ENCODE data around the gene TMEM217. TPM values are rescaled to one million over a fixed set of nuclear protein-coding genes. Genes with fewer than 3 reads are reported as not detected.

The TMEM217 gene
- total RNA-seq, 1 donor from 2014 or later: 1.8 TPM

- intact Hi-C loops (cut with DNase I): no loop called here
- no peaks in the 10 kb centered on the region for H3K9me3 ChIP-seq
- TF ChIP-seq CTCF (IDR thresholded peaks at IDR 0.05): no peak
- DNase-seq (no peak), ATAC-seq (no peak)
- no peak overlapping the region for H3K4me3 ChIP-seq
- no peaks in the 10 kb centered on the region for H3K27me3 ChIP-seq
- H3K36me3 ChIP-seq: no peaks in the 10 kb centered on the region
- peaks cover 3% of the 10 kb centered on the region for H3K4me1 ChIP-seq
- H3K27ac ChIP-seq: no peak overlapping the region
These were observed 39.9 kb downstream of the TMEM217 start for GRCh38 chr6:37218061-37218460.

DNA sequence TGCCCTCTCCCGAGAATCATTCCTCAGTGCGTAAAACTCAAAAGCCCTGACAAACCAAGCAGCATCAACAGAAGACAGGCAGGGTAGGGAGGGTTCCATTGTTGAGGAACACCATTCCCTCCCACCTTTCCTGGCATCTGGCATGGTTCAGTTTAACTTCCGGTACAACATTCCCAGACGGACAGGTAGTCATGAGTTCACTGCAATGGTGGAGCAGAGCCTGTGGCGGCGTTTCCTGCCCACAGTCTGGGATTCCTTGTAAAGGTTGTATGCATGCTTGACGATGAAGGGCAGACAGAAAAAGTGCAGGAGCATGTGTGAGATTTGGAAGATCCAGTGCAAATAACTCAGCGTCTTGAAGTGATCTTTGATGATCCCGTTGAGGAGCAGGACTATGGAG lies 45.7 kb downstream of the TMEM217 start:
- ATAC-seq: no peak
- H3K9me3 ChIP-seq: no peaks in the 10 kb centered on the region
- H3K4me1 ChIP-seq: peaks cover 9% of the 10 kb centered on the region
- H3K27ac ChIP-seq: no peak overlapping the region
- no peak overlapping the region for H3K4me3 ChIP-seq
- no peaks in the 10 kb centered on the region for H3K27me3 ChIP-seq
- TF ChIP-seq CTCF (IDR thresholded peaks at IDR 0.05): no peak
- intact Hi-C loops (cut with DNase I): no loop called here
- DNase-seq: no peak
- no peaks in the 10 kb centered on the region for H3K36me3 ChIP-seq

- H3K4me3 ChIP-seq: no peak overlapping the region
- no peaks in the 10 kb centered on the region for H3K27me3 ChIP-seq
- peaks cover 13% of the 10 kb centered on the region for H3K4me1 ChIP-seq
- intact Hi-C loops (cut with DNase I): no loop called here
- peak; percentile 96 for TF ChIP-seq CTCF (IDR thresholded peaks at IDR 0.05)
- H3K36me3 ChIP-seq: no peaks in the 10 kb centered on the region
- DNase-seq (no peak), ATAC-seq (peak; percentile 87)
- no peaks in the 10 kb centered on the region for H3K9me3 ChIP-seq
- H3K27ac ChIP-seq: no peak overlapping the region
These were observed 47.5 kb downstream of the TMEM217 start for GRCh38 chr6:37210313-37210968.

DNA sequence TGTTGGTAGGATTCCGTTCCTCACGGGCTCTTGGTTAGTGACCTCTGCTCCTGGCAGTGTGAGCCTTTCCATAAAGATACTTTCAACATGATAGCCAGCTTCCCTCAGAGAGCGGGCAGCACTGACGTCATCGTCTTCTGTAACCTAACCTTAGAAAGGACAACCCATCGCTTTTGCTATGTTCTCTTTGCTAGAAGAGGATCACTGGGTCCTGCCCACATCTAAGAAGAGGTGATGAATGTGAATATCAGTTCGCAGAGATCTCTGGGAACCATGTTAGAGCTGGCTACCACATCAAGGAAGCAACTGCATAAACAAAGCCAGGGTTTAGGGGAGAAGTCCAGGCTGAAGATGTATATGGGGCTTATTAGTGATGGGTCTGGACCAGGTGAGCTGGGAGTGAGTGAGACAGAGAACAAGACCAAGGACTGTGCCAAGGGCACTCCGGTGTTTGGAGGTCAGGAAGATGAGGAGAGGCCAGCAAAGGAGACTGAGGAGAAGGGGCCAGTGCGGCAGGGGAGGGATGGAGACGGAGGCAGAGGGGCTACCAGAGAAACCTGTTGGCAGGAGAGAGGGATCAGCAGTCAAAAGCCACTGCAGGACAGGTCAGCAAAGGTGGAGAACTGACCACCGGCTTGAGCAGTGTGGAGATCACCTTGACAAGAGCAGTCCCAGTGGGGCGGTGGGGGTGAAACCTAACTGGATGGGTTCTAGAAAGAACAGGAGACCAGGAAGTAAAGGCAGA lies 48.3 kb downstream of the TMEM217 start:
- TF ChIP-seq CTCF (IDR thresholded peaks at IDR 0.05): no peak
- H3K27ac ChIP-seq: no peak overlapping the region
- ATAC-seq (no peak), DNase-seq (no peak)
- no peak overlapping the region for H3K4me3 ChIP-seq
- intact Hi-C loops (cut with DNase I): loop anchor here (10.0 kb wide), 1 partner anchor 185 kb away; no protein-coding TSS in a partner anchor
- no peaks in the 10 kb centered on the region for H3K36me3 ChIP-seq
- H3K4me1 ChIP-seq: peaks cover 18% of the 10 kb centered on the region
- H3K9me3 ChIP-seq: no peaks in the 10 kb centered on the region
- no peaks in the 10 kb centered on the region for H3K27me3 ChIP-seq

DNA sequence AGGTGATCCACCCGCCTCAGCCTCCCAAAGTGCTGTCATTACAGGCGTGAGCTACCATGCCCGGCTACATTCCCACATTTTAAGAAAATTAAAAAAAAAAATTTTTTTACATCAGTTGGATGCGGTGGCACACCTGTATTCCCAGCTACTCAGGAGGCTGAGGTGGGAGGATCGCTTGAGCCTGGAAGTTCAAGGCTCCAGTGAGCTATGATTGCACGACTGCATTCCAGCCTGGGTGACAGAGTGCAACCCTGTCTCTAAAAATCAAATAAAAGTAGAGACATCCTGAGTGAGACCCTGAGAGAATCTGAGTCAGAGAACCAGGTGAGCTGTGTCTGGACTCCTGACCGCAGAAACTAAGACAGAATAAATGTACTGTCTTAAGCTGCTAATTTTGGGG lies 49.2 kb downstream of the TMEM217 start:
- Histone ChIP-seq H3K4me3 (no peak overlapping the region), H3K27me3 (no peaks in the 10 kb centered on the region), H3K4me1 (peaks cover 18% of the 10 kb centered on the region), H3K27ac (no peak overlapping the region), H3K9me3 (no peaks in the 10 kb centered on the region), H3K36me3 (no peaks in the 10 kb centered on the region)
- TF ChIP-seq CTCF (IDR thresholded peaks at IDR 0.05): no peak
- ATAC-seq (no peak), DNase-seq (no peak)
- intact Hi-C loops (cut with DNase I): loop anchor here (10.0 kb wide), 1 partner anchor 184 kb away; no protein-coding TSS in a partner anchor
